GM12878 (cell line): ENCODE data around the gene PAIP1.

Source experiments
- CEBPB ChIP-seq, 2 experiments: fragments of 150-350 bp in 1 of 2; IDR thresholded peaks; 2 replicates each; pipeline ENCODE4 v1.6.1; 2012 to 2014; ENCODE audit warnings: low read depth in 2 of 2, low read length in 2 of 2, borderline replicate concordance in 1 of 2, inconsistent platforms in 1 of 2
- CREM ChIP-seq: IDR thresholded peaks from 2 replicates; pipeline ENCODE4 v1.6.1; 2014; ENCODE audit warnings: antibody characterized with exemption, low read depth
- CTCF ChIP-seq, 3 experiments: IDR thresholded peaks in 2 of 3; conservative IDR thresholded peaks in 1 of 3; 2 replicates each; pipeline ENCODE4 v1.5.1; 2011; ENCODE audit warnings: low read depth in 3 of 3, low read length in 3 of 3, mild to moderate bottlenecking in 3 of 3, control low read depth in 2 of 3, moderate library complexity in 2 of 3, inconsistent platforms in 1 of 3, mixed read lengths in 1 of 3; ENCODE audit not compliant: control insufficient read depth in 2 of 3, insufficient read depth in 1 of 3; ENCODE audit errors: extremely low read depth in 1 of 3
- ESRRA ChIP-seq: IDR thresholded peaks from 2 replicates; pipeline ENCODE4 v1.6.1; 2012; ENCODE audit warnings: mild to moderate bottlenecking, low read length, improper control_type of control experiment
- NFYB ChIP-seq: IDR thresholded peaks from 2 replicates; pipeline ENCODE4 v1.6.1; 2011; ENCODE audit warnings: low read depth, mild to moderate bottlenecking, low read length, improper control_type of control experiment, moderate library complexity; ENCODE audit not compliant: insufficient read depth
- POLR2AphosphoS5 ChIP-seq: IDR thresholded peaks from 2 replicates; pipeline ENCODE4 v1.6.1; 2011; ENCODE audit warnings: mild to moderate bottlenecking, low read length, inconsistent platforms
- SP1 ChIP-seq: IDR thresholded peaks from one replicate; pipeline ENCODE4 v1.6.1; 2011; ENCODE audit warnings: low read depth, low read length

- TF ChIP-seq SP1 (no peak), POLR2AphosphoS5 (no peak), CEBPB (IDR thresholded peaks at IDR 0.05; ENCODE audit: borderline replicate concordance in 1 of 2, low read depth in 2 of 2, low read length in 2 of 2) (no peak), NFYB (no peak), CREM (no peak), CTCF (IDR thresholded peaks at IDR 0.05 in 2 of 3, conservative IDR thresholded peaks at IDR 0.05 in 1 of 3; ENCODE audit: control insufficient read depth in 2 of 3, extremely low read depth in 1 of 3, insufficient read depth in 1 of 3, low read depth in 3 of 3, low read length in 3 of 3) (no peak), ESRRA (no peak)
These were observed 14.4 kb upstream of the PAIP1 start for GRCh38 chr5:43571237-43571636.
